ENCODE data around the gene HS3ST5. TPM values are rescaled to one million over a fixed set of nuclear protein-coding genes. Genes with fewer than 3 reads are reported as not detected.

The HS3ST5 gene
- total RNA-seq, 1 donor from 2014 or later = not detected

GRCh38 chr6:114344971-114345275, 2.1 kb upstream of the HS3ST5 start:
- Histone ChIP-seq H3K36me3 (ENCODE audit: control insufficient read depth, insufficient read depth, low read length) (no peaks in the 10 kb centered on the region), H3K27me3 (ENCODE audit: control insufficient read depth, insufficient read depth, low read length) (peaks cover 20% of the 10 kb centered on the region), H3K4me3 (ENCODE audit: low read depth, low read length) (no peak overlapping the region)
- DNase-seq (ENCODE audit: low read depth) (no peak), FAIRE-seq (no peak)
- TF ChIP-seq CTCF (IDR thresholded peaks at IDR 0.05; ENCODE audit: insufficient read depth, low read length, severe bottlenecking) = no peak

DNA sequence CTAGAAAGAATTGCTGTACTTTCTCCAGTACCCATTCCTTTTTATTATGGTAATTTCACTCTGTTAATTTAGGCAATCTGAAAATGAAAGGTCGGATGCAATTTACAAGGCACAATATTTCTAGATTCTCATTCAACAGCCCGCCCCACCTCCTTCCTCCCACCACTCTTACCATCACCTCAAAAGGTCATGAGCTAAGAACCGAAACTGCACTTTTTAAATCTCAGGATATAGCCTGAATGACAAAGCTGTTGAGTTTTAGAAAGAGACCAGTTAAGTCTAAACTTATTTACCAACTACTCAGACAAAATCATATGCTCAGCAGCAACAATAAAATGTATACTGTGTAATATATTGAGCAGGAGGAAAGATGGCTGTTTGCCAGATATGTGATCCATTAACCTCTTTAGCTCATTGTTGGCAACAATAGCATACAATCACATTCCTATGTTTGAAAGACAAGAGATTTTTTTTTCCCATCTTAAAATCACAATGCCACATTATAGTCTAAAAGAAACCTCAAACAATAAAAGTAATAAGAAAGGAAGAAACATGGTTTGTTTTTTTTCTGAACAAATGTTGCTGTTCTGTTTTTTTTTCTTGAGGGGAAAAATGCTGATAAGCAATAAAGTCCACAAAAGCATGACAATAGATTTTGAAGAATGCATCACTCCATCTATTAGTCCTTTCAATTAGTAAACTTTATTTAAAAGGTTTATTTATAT, 1.6 kb upstream of the HS3ST5 start:
- Histone ChIP-seq H3K27me3 (ENCODE audit: control insufficient read depth, insufficient read depth, low read length) (peaks cover 20% of the 10 kb centered on the region), H3K4me3 (ENCODE audit: low read depth, low read length) (no peak overlapping the region), H3K36me3 (ENCODE audit: control insufficient read depth, insufficient read depth, low read length) (no peaks in the 10 kb centered on the region)
- no peak for FAIRE-seq
- DNase-seq (ENCODE audit: low read depth) = no peak
- TF ChIP-seq CTCF (IDR thresholded peaks at IDR 0.05; ENCODE audit: insufficient read depth, low read length, severe bottlenecking) = no peak

DNA sequence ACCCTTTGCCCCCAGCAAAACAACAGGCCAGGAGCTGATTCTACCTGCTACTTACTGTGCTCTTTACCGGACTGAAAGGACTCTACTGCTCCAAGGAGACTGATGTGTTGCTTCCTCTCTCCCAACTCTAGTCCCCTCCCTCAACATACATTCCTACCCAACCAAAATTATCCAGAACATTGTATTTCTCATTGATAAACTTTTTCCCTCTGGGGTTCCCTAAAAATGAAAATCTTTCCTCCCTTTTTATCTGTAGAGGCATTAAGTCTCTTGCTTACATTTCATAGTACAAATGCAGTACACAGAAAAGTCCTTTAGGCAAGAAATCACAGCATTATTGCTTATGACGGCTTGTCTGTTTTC, 940 bp upstream of the HS3ST5 start:
- no peak for TF ChIP-seq CTCF (IDR thresholded peaks at IDR 0.05; ENCODE audit: insufficient read depth, low read length, severe bottlenecking)
- Histone ChIP-seq H3K36me3 (ENCODE audit: control insufficient read depth, insufficient read depth, low read length) (no peaks in the 10 kb centered on the region), H3K27me3 (ENCODE audit: control insufficient read depth, insufficient read depth, low read length) (peaks cover 20% of the 10 kb centered on the region), H3K4me3 (ENCODE audit: low read depth, low read length) (no peak overlapping the region)
- no peak for DNase-seq (ENCODE audit: low read depth)
- FAIRE-seq = no peak

DNA sequence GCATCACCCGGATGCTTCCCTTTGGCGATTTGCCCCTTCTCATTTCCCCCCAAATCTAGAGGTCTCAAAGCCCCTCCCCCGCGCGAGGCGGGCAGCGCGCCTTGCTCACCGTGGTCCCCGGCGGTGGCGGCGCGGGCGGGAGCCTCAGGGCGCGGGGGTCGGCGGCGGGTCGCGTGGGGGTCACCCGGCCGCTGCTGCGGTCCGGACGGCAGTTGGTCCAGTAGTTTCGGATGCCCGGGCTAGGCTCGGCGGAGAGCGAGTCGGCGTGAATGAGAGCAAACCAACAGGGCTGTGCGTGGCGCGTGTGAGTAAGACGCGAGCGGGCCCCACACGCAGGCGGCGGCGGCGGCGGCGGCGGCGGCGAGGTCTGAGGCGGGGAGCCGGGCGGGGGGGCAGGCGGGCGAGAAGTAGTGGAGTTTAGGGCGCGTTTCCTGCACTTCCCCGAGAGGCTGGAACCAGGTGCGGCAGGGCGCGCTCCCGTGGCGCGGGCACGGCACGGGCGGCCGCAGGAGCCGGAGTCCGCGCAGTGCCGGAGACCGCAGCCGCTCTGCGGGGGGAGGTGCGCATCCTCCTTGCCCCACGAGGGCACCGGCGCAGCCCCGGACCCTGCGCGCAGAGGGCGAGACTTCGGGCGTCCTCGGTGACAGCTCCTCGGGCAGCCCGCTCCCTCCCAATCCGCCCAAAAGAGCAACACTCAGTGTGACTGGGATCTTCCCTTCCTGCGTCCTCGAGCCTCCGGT, 567 bp downstream of the HS3ST5 start:
- TF ChIP-seq CTCF (IDR thresholded peaks at IDR 0.05; ENCODE audit: insufficient read depth, low read length, severe bottlenecking) = no peak
- H3K36me3 ChIP-seq (ENCODE audit: control insufficient read depth, insufficient read depth, low read length) = no peaks in the 10 kb centered on the region
- no peak for DNase-seq (ENCODE audit: low read depth)
- FAIRE-seq = no peak
- H3K4me3 ChIP-seq (ENCODE audit: low read depth, low read length) = peak overlapping the region; percentile 25
- H3K27me3 ChIP-seq (ENCODE audit: control insufficient read depth, insufficient read depth, low read length) = peaks cover 20% of the 10 kb centered on the region

- Histone ChIP-seq H3K27me3 (ENCODE audit: control insufficient read depth, insufficient read depth, low read length) (peaks cover 20% of the 10 kb centered on the region), H3K4me3 (ENCODE audit: low read depth, low read length) (no peak overlapping the region), H3K36me3 (ENCODE audit: control insufficient read depth, insufficient read depth, low read length) (no peaks in the 10 kb centered on the region)
- TF ChIP-seq CTCF (IDR thresholded peaks at IDR 0.05; ENCODE audit: insufficient read depth, low read length, severe bottlenecking) = no peak
- DNase-seq (ENCODE audit: low read depth) = peak; percentile 4
- FAIRE-seq = no peak
These were observed 3.1 kb downstream of the HS3ST5 start for GRCh38 chr6:114339706-114340105.
